GM12874 (cell line): ENCODE data around the gene UBE2I.

Source experiments
- TF ChIP-seq, protein P1 (sequence below): IDR thresholded peaks from 2 replicates; pipeline ENCODE4 v1.5.1; 2011; ENCODE audit warnings: low read depth, mild to moderate bottlenecking, control low read depth, low read length, moderate library complexity; ENCODE audit not compliant: insufficient read depth

UBE2I gene

DNA sequence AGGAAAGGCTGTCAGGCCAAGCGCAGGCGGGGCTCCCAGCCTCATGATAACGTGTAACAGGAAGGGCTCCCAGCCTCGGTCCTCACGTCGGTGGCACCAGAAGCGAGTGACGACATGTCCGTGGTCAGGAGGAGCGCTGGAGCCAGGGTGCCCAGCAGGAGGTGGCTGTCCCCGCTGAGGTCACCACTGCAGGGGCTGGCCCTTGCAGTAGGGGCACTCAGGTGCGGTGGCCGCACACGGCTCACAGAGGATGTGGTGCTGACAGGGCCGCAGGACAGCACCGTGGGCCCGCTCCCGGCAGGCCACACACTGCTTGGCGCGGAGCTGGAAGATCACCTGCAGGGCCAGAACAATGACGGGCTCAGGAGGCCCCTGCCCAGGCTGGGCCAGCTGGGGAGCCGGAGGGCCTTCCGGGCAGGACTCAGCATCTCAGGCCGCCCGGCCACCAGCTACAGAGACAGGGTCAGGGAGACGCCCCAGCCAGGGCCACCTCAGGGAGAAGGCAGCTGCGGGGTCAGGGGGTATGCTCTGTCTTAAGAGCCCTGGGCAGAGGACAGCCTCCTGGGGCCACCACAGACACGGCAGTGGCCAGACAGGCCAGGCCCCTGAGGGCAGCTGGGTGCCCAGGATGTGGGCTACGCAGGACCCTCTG is 56.8 kb downstream of the UBE2I start:
- TF ChIP-seq, protein P1, sequence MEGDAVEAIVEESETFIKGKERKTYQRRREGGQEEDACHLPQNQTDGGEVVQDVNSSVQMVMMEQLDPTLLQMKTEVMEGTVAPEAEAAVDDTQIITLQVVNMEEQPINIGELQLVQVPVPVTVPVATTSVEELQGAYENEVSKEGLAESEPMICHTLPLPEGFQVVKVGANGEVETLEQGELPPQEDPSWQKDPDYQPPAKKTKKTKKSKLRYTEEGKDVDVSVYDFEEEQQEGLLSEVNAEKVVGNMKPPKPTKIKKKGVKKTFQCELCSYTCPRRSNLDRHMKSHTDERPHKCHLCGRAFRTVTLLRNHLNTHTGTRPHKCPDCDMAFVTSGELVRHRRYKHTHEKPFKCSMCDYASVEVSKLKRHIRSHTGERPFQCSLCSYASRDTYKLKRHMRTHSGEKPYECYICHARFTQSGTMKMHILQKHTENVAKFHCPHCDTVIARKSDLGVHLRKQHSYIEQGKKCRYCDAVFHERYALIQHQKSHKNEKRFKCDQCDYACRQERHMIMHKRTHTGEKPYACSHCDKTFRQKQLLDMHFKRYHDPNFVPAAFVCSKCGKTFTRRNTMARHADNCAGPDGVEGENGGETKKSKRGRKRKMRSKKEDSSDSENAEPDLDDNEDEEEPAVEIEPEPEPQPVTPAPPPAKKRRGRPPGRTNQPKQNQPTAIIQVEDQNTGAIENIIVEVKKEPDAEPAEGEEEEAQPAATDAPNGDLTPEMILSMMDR = no peak

DNA sequence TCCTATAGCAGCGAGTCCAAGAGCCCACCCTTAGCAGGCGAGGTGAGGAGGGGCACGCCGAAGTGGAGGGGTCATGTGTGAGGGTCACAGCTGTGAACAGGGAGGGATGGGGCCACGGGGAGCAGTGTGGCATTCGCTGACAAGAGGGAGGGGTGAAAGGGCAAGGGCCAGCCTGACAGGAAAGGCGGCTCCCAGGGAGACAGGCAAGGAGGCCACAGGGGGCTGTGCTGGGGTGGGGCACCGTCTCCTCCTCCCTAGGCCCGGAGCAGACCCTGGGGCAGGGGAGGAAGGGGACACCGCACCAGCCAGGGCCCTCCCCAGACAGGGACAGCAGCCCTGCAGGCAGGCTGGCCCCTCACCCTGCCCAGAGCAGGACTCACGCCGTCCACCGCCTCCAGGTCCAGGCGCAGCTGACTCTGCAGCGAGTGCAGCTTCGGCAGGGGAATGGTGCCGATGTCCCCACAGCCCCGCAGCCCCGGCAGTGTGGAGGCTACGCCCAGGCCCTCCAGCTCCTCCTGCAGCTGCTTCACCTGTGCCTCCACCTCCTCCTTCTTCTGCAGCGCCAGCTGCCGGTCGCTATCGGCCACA is 57.4 kb downstream of the UBE2I start:
- TF ChIP-seq, protein P1 = no peak

DNA sequence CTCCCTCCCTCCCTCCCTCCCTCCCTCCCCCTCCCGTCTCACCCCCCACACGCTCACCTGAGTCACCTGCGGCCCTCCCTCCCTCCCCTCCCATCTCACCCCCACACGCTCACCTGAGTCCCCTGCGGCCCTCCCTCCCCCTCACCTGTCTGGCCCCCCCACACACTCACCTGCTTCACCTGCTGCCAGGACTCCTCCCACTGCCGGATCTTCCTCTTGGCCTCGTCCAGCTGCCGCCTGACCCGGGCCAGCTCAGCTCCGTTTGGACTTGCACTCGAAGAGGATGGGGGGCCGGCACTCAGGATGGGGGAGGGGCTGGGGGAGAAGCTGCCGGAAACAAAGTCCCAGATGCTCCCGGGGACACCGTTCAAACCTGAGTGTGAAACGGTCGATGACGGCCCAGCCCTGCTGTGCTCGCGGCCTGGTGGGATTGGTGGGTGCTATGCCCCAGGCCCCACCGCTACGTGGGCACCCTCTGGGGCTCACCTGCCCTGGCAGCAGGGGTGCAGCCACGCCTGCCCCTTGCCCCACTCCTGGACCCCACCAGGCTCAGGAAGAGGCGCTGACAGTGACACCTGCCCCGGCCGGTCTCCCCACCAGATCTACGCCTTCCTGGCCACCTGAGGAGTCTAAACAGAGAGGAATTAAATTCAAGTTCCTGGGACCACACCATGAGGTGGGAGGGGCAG is 58.2 kb downstream of the UBE2I start:
- TF ChIP-seq, protein P1 = no peak

DNA sequence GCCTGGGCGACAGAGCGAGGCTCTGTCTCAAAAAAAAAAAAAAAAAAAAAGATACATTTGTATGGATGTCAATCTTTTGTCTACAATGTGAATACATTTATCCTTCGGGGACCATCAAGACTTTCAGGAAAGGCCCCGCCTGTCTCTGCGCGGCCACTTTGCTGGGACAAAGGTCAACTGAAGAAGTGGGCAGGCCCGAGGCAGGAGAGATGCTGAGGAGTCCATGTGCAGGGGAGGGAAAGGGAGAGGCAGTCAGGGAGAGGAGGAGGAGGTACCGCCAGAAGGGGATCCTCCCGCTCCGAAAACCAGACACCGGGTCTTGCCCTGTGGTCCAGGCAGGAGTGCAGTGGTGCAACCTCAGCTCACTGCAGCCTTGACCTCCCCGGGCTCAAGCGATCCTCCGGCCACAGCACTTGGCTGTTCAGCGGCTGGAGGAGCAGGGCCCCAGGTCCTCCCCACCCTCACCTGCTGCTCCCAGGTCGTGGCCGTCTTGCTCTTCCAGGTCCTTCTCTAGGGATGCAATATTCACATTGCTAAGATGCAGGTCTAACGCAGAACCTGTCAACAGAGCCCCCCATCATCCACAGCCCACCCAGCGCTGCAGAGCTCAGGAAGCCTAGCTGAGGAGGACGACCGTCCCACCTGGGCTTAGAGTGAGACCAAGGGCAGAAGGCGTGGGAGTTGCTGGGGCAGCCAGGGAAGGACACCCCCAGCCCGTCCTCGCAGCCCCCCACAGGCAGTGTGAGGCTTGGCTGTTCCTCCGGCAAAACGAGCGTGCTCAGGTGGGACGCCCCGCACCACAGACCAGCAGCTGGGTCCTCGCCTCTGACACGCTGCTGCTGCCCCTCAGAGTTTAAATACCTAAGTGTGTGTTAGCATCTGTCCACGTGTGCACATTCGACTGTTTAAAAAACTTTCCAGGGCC is 61.9 kb downstream of the UBE2I start:
- TF ChIP-seq, protein P1 = no peak

DNA sequence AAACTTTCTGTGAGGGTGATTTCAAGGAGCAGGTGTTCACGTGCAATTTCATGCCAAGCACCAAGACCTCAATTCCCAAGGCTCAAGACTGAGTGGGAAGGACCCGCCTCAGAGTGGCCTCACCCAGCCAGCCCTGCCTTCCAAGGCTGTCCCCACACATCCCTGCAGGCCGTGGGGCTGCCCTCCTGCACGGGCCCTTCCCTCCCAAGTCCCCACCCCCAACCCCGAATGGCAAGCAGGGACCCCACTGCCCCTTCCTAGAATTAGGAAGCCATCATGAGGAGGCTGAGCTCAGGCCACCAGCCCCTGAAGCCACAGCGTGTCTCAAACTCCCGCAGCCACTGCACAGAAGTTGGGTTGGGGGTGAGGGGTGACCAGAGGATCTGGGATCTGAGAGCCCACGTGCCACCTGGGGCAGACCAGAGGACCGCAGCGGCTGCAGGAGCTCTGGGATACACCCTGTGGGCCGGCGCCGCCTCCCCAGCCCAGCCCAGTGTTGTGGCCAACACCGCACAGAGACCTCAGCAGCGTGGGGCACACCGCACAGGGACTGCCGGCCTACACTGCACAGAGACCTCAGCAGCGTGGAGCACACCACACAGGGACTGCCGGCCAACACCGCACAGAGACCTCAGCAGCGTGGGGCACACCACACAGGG is 63.0 kb downstream of the UBE2I start:
- TF ChIP-seq, protein P1 = no peak

DNA sequence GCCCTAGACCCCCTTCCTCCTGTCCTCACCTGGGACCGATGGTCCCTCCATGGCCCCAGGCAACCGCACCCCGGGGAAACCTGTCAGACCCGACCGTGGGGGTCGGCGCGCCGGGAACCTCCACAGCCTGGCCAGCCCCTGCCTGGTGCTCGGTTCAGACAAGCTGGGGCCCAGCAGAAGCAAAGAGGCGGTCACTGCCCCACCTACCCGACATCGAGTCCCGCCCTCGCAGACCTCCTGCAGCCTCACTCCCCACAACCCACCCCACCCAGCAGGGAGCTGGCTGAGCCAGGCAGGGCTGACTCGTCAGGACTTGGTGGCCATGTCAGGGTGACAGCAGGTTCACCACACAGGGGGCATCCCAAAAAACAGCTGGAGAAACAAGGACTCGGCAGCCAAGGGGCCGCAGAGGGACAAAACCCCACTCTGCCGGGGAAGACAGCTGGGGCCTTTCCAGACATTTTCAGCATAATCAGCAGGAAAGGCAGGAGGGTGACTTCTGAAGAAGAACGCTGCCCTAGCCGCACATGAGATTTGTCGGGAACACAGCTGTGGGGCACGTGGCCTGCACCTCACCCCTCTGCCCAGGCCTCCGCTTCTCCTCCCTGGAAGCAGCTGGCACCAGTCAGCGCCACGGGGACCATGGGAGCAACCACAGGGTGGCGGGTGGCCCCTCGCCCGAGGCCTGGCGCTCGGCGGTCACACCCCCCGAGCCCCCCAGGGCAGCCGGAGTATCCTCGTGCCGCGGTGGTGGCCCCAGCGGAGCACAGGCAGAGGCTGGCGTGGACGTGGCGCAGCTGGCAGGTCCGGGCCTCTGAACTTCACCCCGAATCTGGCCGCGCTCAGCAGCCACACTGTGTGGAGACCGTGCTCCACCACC is 65.2 kb downstream of the UBE2I start:
- TF ChIP-seq, protein P1 = no peak
